ENCODE measurements around the gene TVP23C. TPM values are rescaled to one million over a fixed set of nuclear protein-coding genes. Genes with fewer than 3 reads are reported as not detected.

TVP23C gene
- total RNA-seq, 4 donors from 2014 or later, result 5.6 to 14.8 (median 8.2) TPM

GRCh38 chr17:15469260-15469659 is 94.0 kb downstream of the TVP23C start:
- no peak overlapping the region for H3K4me3 ChIP-seq (ENCODE audit: low read depth, poor library complexity, severe bottlenecking)
- intact Hi-C loops (cut with DNase I; ENCODE audit: low total_unique reads), result no loop called here
- 85 to 93% methylated on average over 7 of the region's 7 CpGs for WGBS, 2 donors
- no peak for DNase-seq (ENCODE audit: low spot score in 2 of 2)
- no peak for TF ChIP-seq POLR2A (IDR thresholded peaks at IDR 0.05)

- no peak for DNase-seq (ENCODE audit: low spot score in 2 of 2)
- H3K4me3 ChIP-seq (ENCODE audit: low read depth, poor library complexity, severe bottlenecking), result no peak overlapping the region
- no peak for TF ChIP-seq POLR2A (IDR thresholded peaks at IDR 0.05)
- TF ChIP-seq, protein P1, sequence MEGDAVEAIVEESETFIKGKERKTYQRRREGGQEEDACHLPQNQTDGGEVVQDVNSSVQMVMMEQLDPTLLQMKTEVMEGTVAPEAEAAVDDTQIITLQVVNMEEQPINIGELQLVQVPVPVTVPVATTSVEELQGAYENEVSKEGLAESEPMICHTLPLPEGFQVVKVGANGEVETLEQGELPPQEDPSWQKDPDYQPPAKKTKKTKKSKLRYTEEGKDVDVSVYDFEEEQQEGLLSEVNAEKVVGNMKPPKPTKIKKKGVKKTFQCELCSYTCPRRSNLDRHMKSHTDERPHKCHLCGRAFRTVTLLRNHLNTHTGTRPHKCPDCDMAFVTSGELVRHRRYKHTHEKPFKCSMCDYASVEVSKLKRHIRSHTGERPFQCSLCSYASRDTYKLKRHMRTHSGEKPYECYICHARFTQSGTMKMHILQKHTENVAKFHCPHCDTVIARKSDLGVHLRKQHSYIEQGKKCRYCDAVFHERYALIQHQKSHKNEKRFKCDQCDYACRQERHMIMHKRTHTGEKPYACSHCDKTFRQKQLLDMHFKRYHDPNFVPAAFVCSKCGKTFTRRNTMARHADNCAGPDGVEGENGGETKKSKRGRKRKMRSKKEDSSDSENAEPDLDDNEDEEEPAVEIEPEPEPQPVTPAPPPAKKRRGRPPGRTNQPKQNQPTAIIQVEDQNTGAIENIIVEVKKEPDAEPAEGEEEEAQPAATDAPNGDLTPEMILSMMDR (IDR thresholded peaks at IDR 0.05), result no peak
- WGBS, 2 donors, result 47 to 55% methylated on average over 4 of the region's 4 CpGs
- intact Hi-C loops (cut with DNase I; ENCODE audit: low total_unique reads), result no loop called here
Observed at GRCh38 chr17:15468126-15468525, 95.2 kb downstream of the TVP23C start.

- intact Hi-C loops (cut with DNase I; ENCODE audit: low total_unique reads), result no loop called here
Observed at GRCh38 chr17:15467592-15467991, 95.7 kb downstream of the TVP23C start, which contains the start of gene CDRT4. Gene CDRT4, minus strand, starts transcription at chr17:15467621. Its CDS starts 27,383 bp downstream, at chr17:15440238.

GRCh38 chr17:15466131-15466530 is 97.2 kb downstream of the TVP23C start:
- H3K4me3 ChIP-seq (ENCODE audit: low read depth, poor library complexity, severe bottlenecking), result no peak overlapping the region
- 78 to 84% methylated on average over 6 of the region's 6 CpGs for WGBS, 2 donors
- no peak for DNase-seq (ENCODE audit: low spot score in 2 of 2)
- intact Hi-C loops (cut with DNase I; ENCODE audit: low total_unique reads), result no loop called here
- TF ChIP-seq POLR2A (IDR thresholded peaks at IDR 0.05), result no peak
- TF ChIP-seq, protein P1 (IDR thresholded peaks at IDR 0.05), result no peak

More at GRCh38 chr17:15467592-15467991, 95.7 kb downstream of the TVP23C start, which contains the start of gene CDRT4:
- no peak for TF ChIP-seq POLR2A (IDR thresholded peaks at IDR 0.05)
- TF ChIP-seq, protein P1 (IDR thresholded peaks at IDR 0.05), result no peak
- no peak within 1 kb of the TSS for H3K4me3 ChIP-seq (ENCODE audit: low read depth, poor library complexity, severe bottlenecking)
- WGBS, 2 donors, result 69 to 96% methylated on average over 3 of the region's 3 CpGs
- no peak for DNase-seq (ENCODE audit: low spot score in 2 of 2)

DNA sequence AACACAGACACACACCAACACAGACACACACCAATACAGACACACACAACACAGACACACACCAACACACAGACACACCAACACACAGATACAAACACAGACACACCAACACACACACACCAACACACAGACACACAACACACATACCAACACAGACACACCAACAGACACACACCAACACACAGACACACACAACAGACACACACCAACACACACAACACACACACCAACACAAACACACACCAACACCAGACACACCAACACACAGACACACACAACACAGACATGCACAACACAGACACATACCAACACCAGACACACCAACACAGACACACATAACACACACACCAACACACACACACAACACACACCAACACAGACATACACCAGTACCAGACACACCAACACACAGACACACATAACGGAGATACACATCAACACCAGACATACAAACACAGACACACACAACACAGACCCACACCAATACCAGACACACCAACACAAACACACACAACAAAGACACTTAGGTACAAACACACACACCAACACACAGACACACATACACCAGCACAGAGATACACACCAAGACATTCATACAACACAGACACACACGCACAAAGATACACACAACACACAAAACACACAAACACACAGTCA is 98.1 kb downstream of the TVP23C start:
- H3K4me3 ChIP-seq (ENCODE audit: low read depth, poor library complexity, severe bottlenecking), result no peak overlapping the region
- intact Hi-C loops (cut with DNase I; ENCODE audit: low total_unique reads), result no loop called here
- WGBS, 2 donors, result 90 to 95% methylated on average over 2 of the region's 2 CpGs
- no peak for DNase-seq (ENCODE audit: low spot score in 2 of 2)
- no peak for TF ChIP-seq POLR2A (IDR thresholded peaks at IDR 0.05)
- TF ChIP-seq, protein P1 (IDR thresholded peaks at IDR 0.05), result no peak

- no peak for DNase-seq (ENCODE audit: low spot score in 2 of 2)
- no peak for TF ChIP-seq POLR2A (IDR thresholded peaks at IDR 0.05)
- TF ChIP-seq, protein P1 (IDR thresholded peaks at IDR 0.05), result no peak
- intact Hi-C loops (cut with DNase I; ENCODE audit: low total_unique reads), result no loop called here
- 49 to 56% methylated on average over 11 of the region's 11 CpGs for WGBS, 2 donors
- H3K4me3 ChIP-seq (ENCODE audit: low read depth, poor library complexity, severe bottlenecking), result no peak overlapping the region
Observed at GRCh38 chr17:15464231-15464985, 98.9 kb downstream of the TVP23C start.

Data from lower leg skin (tissue), 4 donors.